ENCODE data around the gene CEACAM1.
"Not testable (repeated sequence)": the region's sequence is repeated elsewhere in the genome, so short reads cannot be mapped to it uniquely, and the experiment has no call there.

The CEACAM1 gene

DNA sequence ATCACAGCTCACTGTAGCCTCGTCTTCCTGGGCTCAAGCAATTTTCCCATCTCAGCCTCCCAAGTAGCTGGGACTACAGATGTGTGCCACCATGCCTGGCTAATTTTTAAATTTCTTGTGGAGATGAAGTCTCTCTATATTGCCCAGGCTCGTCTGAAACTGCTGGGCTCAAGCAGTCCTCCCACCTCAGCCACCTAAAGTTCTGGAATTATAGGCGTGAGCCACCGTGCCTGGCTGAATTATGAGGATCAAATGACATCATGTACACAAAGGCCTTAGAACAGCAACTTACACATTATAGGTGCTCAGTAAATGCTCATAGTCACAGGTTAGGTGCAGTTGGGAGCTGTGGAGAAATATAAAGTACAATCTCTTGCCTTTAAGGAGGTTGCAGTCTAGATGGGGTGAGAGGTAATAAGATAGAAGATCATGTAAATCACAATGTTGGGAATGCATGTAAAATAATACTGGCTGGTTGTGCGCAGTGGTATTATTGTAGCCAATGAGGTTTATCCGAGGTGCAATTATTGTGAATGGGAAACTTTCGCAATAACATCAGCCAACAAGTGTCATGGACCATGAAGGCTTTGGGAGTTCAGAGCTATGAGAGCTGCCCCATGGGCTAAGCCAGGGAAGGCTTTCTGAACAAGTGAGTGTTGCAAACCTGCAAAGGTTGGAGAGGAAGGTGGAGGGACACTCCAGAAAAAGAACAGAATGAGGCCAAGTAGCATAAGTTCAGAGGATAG lies 55.7 kb downstream of the CEACAM1 start:
- peak; percentile 26 for DNase-seq

DNA sequence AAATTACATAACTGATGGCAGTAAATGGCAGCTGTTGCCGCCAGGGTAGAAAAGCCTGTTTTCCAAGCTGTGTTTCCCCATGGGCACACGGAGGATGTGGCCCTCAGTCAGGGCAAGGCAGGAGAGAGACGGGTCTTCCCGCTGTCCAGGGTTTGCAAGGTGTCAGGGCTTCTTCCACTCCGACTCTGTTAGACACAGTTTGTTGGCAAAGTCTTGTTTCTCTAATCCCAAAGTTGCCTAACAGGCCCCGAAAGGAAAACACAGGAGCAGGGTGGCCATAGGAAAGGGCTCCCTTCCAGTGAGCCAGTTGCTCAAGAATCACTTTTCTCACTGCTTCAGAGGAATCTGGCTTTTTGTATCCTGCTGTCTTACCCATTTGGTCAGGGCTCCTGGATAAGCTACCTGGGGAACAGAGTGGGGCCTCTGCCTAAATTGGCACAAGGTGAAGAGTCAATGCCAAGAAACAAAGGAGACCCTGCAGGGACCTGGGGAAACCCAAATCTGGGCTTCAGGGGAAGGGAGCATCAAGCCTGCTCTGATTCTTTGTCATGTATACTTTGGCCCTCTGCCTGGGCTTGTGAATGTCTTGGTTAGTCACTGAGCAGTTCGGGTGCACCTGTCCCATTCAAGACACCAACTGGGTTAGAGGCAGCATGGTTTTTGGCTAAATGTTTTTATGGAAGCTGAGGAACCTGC lies 56.6 kb downstream of the CEACAM1 start:
- DNase-seq: peak; percentile 59

DNA sequence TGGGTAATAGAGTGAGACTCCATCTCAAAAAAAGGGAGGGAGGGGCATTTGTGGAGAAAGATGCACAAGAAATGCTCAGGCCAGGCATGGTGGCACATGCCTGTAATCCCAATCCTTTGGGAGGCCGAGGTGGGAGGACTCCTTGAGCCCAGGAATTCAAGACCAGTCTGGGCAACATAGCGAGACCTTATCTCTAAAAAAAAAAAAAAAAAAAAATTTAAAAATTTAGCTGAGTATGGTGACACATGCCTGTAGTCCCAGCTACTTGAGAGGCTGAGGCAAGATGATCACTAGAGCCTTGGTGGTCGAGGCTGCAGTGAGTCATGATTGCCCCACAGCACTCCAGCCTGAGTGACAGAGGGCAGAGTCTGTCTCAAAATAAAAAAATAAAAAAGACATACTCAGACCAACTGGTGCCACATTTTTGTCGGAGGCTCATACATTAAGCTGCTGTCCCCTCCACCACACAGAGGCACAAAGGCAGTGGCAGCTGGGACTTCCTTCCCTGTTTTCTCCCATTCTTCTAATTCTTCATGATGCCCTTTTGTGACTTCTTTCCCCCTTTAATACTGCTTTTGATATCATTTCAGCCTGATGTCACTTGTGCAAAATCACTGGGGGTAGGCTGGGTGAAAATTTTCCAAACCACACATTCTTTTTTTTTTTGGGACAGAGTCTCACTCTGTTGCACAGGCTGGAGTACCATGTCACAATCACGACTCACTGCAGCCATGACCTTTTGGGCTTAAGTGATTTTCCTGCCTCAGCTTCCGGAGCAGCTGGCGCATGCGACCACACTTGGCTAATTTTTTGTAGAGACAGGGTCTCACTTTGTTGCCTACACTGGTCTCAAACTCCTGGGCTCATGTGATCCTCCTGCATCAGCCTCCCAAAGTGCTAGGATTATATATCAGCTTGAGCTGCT lies 58.7 kb downstream of the CEACAM1 start:
- no peak for DNase-seq

DNA sequence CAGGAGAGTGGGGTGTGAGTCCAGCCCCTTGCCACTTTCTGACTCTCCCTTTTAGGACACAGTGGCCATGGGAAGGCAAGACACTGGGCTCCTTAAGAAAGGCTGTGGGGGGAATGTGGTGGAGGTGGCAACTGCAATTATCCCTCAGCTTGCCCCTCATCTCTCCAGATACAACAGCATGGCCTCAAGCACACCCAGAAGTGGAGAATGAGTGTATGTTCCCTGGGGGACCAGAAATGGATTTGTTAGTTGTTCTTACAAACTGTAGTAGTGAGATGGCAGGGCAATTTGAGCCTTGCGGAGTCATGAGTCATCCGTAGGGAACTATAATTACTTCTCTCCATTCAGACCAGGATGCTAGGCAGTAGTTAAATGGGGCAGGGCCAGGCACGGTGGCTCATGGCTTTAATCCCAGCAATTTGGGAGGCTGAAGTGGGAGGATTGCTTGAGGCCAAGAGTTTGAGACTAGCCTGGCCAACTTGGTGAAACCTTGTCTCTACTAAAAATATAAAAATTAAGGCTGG lies 59.9 kb downstream of the CEACAM1 start:
- peak; percentile 94 for DNase-seq

DNA sequence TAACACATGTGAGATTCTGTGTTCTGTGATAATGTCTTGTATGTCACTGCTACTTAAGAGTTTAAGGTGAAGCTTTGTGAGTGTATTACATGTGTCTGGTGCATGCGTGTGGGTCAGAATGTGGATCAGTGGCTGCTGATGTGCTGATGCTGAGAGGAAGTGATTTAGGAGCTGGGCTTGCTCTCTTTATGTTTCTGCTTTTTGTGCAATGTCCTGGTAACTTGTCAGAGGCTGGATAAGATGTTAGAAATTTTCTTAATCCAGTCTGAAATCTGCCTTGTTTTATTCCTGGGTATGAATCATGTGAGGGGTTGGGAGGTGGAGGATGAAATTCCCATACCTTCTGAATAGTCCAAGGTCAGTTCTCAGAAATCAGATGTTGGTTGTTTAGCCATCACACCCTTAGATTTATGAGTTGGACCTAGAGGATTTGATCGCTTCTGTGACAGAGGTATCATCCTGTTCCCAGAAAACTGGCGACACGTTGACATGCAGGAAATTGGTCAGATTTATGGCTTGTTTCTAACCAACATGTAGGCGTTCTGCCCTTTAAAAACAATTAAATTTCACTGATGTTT lies 61.0 kb downstream of the CEACAM1 start:
- DNase-seq: no peak

DNA sequence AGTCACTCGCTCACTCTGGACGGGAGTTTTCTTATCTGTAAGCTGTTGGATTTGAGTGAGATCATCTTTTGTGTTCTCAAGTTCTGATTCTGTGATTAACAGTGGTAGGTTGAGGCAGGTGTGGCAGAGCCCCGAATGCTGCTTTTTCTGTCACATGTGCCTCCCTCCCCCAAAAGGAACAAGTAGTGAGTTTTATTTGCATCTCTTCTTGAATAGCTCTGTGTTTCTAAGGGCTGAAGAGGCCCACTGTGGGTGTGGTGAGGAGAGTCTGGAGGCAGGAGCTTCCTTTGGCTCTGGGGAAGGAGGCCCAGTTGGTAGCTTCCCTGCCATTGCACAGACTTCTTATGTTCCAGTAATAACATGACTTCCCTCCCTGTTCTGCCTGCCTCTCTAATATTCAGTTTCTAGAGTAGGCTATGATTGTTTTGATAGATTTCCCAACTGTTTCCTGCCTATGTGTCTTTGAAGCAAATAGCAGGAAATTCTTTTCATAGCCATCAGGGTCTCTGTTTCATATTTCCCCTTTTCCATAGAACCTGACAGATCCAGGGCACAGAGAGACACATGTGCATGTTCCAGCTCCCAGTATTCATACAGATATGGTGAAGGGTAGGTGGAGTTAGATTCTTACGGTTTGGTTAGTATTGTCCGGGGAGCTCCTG lies 61.6 kb downstream of the CEACAM1 start:
- no peak for DNase-seq

DNA sequence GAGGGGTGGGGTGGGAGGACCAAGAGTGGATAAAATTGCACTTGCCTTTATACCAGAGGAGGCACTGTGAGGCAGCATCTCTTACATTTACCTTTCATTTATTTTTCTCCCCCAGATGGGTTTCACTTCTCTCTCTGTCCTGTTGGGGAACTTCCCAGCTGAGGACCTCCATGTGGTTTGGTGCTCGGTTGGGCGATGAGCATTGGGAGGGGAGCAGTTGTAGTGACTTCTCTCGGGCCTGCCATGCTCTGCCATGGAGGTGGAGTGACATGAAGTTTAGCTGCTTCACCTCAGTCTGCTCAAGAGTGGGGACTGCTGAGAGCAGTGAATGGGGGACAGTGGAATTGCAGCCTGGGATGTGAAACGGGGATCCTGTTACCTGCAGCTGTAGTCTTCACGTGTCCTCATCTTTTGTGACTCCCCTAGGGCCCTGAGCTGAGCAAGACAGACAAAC lies 62.4 kb downstream of the CEACAM1 start:
- DNase-seq: no peak

DNA sequence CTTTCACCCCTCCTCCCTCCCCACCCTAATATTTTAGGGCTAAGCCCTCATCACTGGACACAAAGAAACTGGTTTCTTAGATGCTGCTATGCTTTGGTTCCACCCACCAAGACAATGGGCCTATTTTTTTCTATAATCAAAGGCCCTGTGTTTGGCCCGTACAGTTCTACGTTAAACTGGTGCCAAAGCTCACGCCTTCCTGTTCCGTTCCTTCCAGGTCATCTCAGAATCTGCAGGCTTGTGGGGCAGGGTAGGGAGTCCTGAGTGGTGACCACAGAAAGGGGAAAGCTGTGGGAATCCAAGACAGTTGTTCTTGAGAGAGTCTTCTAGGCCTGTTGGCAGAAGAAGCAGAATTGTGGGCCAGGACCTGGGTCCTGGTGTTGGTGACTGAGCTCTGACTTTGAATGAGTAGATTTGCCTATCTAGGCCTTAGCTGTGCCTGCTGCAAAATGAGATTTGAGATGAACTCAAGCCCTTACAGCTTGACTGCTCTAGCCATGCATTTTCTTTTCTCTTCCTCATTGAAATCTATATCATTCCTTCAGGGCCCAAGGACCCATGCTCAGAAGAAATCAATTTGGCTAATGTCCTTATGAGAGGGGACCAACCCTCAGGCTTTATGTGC lies 66.5 kb downstream of the CEACAM1 start:
- no peak for DNase-seq

DNA sequence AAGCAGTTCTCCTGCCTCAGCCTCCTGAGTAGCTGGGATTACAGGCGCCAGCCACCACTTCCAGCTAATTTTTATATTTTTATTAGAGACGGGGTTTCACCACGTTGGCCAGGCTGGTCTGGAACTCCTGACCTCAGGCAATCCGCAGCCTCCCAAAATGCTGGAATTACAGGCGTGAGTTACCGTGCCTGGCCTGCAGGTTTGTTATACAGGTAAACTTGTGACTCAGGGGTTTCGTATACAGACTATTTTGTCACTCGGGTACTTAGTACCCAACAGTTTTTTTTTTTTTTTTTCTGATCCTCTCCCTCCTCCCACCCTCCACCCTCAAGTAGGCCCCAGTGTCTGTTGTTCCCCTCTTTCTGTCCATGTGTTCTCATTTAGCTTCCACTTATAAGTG lies 67.0 kb downstream of the CEACAM1 start:
- DNase-seq: not testable (repeated sequence)

DNA sequence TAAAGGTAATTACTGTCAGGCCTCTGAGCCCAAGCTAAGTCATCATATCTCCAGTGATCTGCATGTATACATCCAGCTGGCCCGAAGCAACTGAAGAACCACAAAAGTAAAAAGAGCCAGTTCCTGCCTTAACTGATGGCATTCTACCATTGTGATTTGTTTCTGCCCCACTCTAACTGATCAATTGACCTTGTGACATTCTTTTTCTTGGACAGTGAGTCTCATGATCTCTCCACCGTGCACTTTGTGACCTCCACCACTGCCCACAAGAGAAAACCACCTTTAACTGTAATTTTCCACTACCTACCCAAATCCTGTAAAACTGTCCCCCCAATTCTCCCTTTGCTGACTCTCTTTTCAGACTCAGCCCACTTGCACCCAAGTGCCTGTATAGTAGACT lies 68.4 kb downstream of the CEACAM1 start:
- DNase-seq: no peak

Measured in NCI-H69 (cell line).